Gastrocnemius medialis (tissue), 4 donors: ENCODE measurements around the gene TEX51.

ENCODE experiments used
- POLR2A ChIP-seq, 2 donors: fragments of 450-650 bp; IDR thresholded peaks; one replicate each; pipeline ENCODE4 v1.6.1; 2017; ENCODE audit warnings: antibody characterized with exemption in 2 of 2, mild to moderate bottlenecking in 2 of 2, moderate library complexity in 2 of 2
- TF ChIP-seq, protein P1 (sequence below), 5 experiments: fragments of 450-650 bp in 3 of 5; fragments of 200-600 bp in 2 of 5; sonication (generic) in 2 of 5; IDR thresholded peaks in 4 of 5; conservative IDR thresholded peaks in 1 of 5; 1 replicate in 4 of 5; 2 replicates in 1 of 5; pipeline ENCODE4 v1.5.1; 2016 to 2019; ENCODE audit warnings: antibody characterized with exemption in 5 of 5, mild to moderate bottlenecking in 3 of 5, moderate library complexity in 3 of 5

DNA sequence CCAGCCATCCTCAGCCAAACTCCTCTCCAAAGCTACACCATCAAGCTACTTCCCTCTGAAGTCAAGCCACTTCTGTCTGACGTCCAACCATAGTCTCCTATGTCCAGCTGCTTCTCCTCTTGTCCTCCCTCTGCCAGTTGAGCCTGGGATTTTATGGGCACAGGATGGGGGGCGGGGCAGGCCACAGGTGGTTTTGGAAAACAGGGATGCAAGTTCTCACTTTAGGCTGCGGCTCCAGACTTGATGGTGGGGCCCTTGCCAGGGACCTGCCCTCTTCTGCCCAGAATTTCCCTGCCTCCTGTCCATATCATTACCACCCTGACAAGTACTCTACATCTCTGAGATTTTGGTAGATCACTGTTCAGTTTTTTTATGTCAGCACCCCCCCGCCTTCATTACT, 41.6 kb downstream of the TEX51 start:
- no peak for TF ChIP-seq POLR2A (IDR thresholded peaks at IDR 0.05)
- TF ChIP-seq, protein P1, sequence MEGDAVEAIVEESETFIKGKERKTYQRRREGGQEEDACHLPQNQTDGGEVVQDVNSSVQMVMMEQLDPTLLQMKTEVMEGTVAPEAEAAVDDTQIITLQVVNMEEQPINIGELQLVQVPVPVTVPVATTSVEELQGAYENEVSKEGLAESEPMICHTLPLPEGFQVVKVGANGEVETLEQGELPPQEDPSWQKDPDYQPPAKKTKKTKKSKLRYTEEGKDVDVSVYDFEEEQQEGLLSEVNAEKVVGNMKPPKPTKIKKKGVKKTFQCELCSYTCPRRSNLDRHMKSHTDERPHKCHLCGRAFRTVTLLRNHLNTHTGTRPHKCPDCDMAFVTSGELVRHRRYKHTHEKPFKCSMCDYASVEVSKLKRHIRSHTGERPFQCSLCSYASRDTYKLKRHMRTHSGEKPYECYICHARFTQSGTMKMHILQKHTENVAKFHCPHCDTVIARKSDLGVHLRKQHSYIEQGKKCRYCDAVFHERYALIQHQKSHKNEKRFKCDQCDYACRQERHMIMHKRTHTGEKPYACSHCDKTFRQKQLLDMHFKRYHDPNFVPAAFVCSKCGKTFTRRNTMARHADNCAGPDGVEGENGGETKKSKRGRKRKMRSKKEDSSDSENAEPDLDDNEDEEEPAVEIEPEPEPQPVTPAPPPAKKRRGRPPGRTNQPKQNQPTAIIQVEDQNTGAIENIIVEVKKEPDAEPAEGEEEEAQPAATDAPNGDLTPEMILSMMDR (IDR thresholded peaks at IDR 0.05 in 4 of 5, conservative IDR thresholded peaks at IDR 0.05 in 1 of 5), result no peak
